ENCODE results near the gene TMEM233.

DNA sequence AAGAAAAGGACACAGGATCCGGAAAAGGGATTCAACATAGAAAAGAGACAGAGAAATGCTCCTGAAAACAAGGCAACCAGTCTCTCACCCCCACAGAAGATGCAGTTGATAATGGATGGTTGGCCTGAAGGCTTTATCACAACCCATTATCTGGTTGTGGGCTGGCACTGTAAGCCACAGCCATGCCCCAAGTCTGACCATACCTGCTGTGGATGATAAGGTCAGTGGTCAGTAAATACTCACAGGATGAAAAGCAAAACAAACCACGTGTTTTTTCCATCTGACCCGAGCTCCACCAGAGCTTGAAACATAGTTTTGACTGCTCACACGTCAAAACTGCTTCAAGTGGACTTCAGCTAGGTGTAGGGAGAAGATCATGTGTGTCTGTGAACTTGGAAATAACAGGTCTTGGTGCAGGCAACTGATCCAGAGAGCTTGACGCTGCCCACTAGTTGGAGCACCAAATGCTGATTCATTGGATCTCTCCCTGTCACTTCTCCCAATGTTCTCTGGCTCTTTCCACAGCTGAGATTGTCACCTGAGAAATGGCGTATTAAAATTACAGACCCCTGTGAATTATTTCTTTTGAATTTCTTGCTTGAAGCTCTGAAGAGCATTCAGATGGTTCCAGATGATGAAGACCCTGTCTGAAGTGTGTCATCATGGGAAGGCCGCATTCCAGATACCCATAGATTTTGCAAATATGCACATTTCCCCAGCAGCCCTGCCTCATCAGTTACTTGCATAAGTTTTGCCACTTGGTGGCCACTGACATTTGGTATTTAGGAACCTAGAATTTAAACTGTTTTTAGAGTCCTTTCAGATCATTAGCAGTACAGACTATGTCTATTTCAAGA is 8.5 kb downstream of the TMEM233 start:
- TF ChIP-seq, protein P1, sequence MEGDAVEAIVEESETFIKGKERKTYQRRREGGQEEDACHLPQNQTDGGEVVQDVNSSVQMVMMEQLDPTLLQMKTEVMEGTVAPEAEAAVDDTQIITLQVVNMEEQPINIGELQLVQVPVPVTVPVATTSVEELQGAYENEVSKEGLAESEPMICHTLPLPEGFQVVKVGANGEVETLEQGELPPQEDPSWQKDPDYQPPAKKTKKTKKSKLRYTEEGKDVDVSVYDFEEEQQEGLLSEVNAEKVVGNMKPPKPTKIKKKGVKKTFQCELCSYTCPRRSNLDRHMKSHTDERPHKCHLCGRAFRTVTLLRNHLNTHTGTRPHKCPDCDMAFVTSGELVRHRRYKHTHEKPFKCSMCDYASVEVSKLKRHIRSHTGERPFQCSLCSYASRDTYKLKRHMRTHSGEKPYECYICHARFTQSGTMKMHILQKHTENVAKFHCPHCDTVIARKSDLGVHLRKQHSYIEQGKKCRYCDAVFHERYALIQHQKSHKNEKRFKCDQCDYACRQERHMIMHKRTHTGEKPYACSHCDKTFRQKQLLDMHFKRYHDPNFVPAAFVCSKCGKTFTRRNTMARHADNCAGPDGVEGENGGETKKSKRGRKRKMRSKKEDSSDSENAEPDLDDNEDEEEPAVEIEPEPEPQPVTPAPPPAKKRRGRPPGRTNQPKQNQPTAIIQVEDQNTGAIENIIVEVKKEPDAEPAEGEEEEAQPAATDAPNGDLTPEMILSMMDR (IDR thresholded peaks at IDR 0.05): no peak
- TF ChIP-seq POLR2A (IDR thresholded peaks at IDR 0.05): no peak

All from adrenal gland (tissue), 5 donors.